H9 (cell line): ENCODE measurements around the gene CHMP4B. TPM values are rescaled to one million over a fixed set of nuclear protein-coding genes. Genes with fewer than 3 reads are reported as not detected.

ENCODE experiments used
- DNase-seq: peaks from one replicate; pipeline ENCODE4 v3.0.0-alpha.2; 2017
- H2AFZ ChIP-seq: one replicate; pipeline ENCODE4 v1.6.1; 2013; ENCODE audit warnings: mild to moderate bottlenecking, low read length, control low read depth, moderate library complexity
- H2AK5ac ChIP-seq: 2 replicates; pipeline ENCODE4 v1.6.1; 2013; ENCODE audit warnings: low read length, control low read depth, mixed read lengths; ENCODE audit not compliant: insufficient read length
- H2BK120ac ChIP-seq: one replicate; pipeline ENCODE4 v1.6.1; 2013; ENCODE audit warnings: low read depth, mild to moderate bottlenecking, low read length, control low read depth, inconsistent platforms; ENCODE audit not compliant: poor library complexity, severe bottlenecking
- H2BK12ac ChIP-seq: 2 replicates; pipeline ENCODE4 v1.6.1; 2013; ENCODE audit warnings: low read length, control low read depth, mixed read lengths, low read depth; ENCODE audit not compliant: insufficient read length
- H2BK15ac ChIP-seq: 2 replicates; pipeline ENCODE4 v1.6.1; 2013; ENCODE audit warnings: low read depth, low read length, control low read depth
- H2BK20ac ChIP-seq: one replicate; pipeline ENCODE4 v1.6.1; 2013; ENCODE audit warnings: low read depth, mild to moderate bottlenecking, low read length, control low read depth, inconsistent platforms; ENCODE audit not compliant: poor library complexity, severe bottlenecking
- H2BK5ac ChIP-seq: 2 replicates; pipeline ENCODE4 v1.6.1; 2013; ENCODE audit warnings: low read length, control low read depth, mixed read lengths; ENCODE audit not compliant: insufficient read length
- H3K14ac ChIP-seq: 2 replicates; pipeline ENCODE4 v1.6.1; 2013; ENCODE audit warnings: low read length, control low read depth; ENCODE audit not compliant: insufficient read depth
- H3K18ac ChIP-seq: 2 replicates; pipeline ENCODE4 v1.6.1; 2013; ENCODE audit warnings: low read depth, mild to moderate bottlenecking, mixed read lengths, low read length, control low read depth; ENCODE audit not compliant: insufficient read length
- H3K23ac ChIP-seq: 2 replicates; pipeline ENCODE4 v1.6.1; 2013; ENCODE audit warnings: low read length, control low read depth, mixed read lengths, low read depth; ENCODE audit not compliant: insufficient read length
- H3K23me2 ChIP-seq: 2 replicates; pipeline ENCODE4 v1.6.1; 2013; ENCODE audit warnings: low read depth, mild to moderate bottlenecking, mixed read lengths, low read length, control low read depth; ENCODE audit not compliant: insufficient read length, poor library complexity, severe bottlenecking
- H3K27ac ChIP-seq: 2 replicates; pipeline ENCODE4 v1.5.1; 2013; ENCODE audit warnings: low read length, control low read depth, mixed read lengths, low read depth; ENCODE audit not compliant: insufficient read length
- H3K27me3 ChIP-seq: 2 replicates; pipeline ENCODE4 v1.6.1; 2013; ENCODE audit warnings: low read length, control low read depth, inconsistent platforms; ENCODE audit not compliant: insufficient read depth
- H3K4ac ChIP-seq: 2 replicates; pipeline ENCODE4 v1.6.1; 2013; ENCODE audit warnings: low read depth, mild to moderate bottlenecking, control low read depth, inconsistent platforms, low read length, moderate library complexity
- H3K4me1 ChIP-seq: 2 replicates; pipeline ENCODE4 v1.6.1; 2013; ENCODE audit warnings: low read length, control low read depth, inconsistent platforms; ENCODE audit not compliant: insufficient read depth
- H3K4me2 ChIP-seq: 2 replicates; pipeline ENCODE4 v1.6.1; 2013; ENCODE audit warnings: low read length, control low read depth, mixed read lengths; ENCODE audit not compliant: insufficient read length, insufficient read depth
- H3K56ac ChIP-seq: 2 replicates; pipeline ENCODE4 v1.6.1; 2013; ENCODE audit warnings: low read depth, mild to moderate bottlenecking, mixed read lengths, low read length, control low read depth; ENCODE audit not compliant: insufficient read length
- H3K79me1 ChIP-seq: 2 replicates; pipeline ENCODE4 v1.6.1; 2013; ENCODE audit warnings: low read depth, mild to moderate bottlenecking, moderate library complexity, low read length, control low read depth, inconsistent platforms; ENCODE audit not compliant: insufficient read depth, poor library complexity, severe bottlenecking
- H3K79me2 ChIP-seq: 2 replicates; pipeline ENCODE4 v1.6.1; 2013; ENCODE audit warnings: low read length, control low read depth, inconsistent platforms; ENCODE audit not compliant: insufficient read depth
- H3K9ac ChIP-seq: 2 replicates; pipeline ENCODE4 v1.6.1; 2013; ENCODE audit warnings: low read length, control low read depth, mixed read lengths; ENCODE audit not compliant: insufficient read length; ENCODE audit errors: extremely low read depth
- H3K9me3 ChIP-seq: one replicate; pipeline ENCODE4 v1.6.1; 2013; ENCODE audit warnings: low read depth, low read length, inconsistent platforms; ENCODE audit not compliant: control insufficient read depth
- H3T11ph ChIP-seq: one replicate; pipeline ENCODE4 v1.6.1; 2013; ENCODE audit warnings: mild to moderate bottlenecking, low read length, control low read depth, inconsistent platforms
- H4K20me1 ChIP-seq: one replicate; pipeline ENCODE4 v1.6.1; 2013; ENCODE audit not compliant: control insufficient read depth, insufficient read length, insufficient read depth
- H4K5ac ChIP-seq: 2 replicates; pipeline ENCODE4 v1.6.1; 2013; ENCODE audit warnings: low read depth, mild to moderate bottlenecking, mixed read lengths, low read length, control low read depth; ENCODE audit not compliant: insufficient read length
- H4K8ac ChIP-seq: replicated peaks from 2 replicates; pipeline ENCODE4 v1.6.1; 2013; ENCODE audit warnings: low read length, control low read depth, mixed read lengths, low read depth; ENCODE audit not compliant: insufficient read length
- H4K91ac ChIP-seq: 2 replicates; pipeline ENCODE4 v1.6.1; 2013; ENCODE audit warnings: low read depth, mild to moderate bottlenecking, moderate library complexity, mixed read lengths, low read length, control low read depth; ENCODE audit not compliant: insufficient read length
- H3K27ac Mint-ChIP-seq, 3 experiments: 2 replicates in 2 of 3; 3 replicates in 1 of 3; pipeline ENCODE4 v1.8.0; 2020 to 2021; ENCODE audit warnings: mixed read lengths in 3 of 3, mild to moderate bottlenecking in 1 of 3, moderate library complexity in 1 of 3
- H3K27me3 Mint-ChIP-seq: 2 replicates; pipeline ENCODE4 v1.8.0; 2021; ENCODE audit warnings: low read depth, mild to moderate bottlenecking, moderate library complexity, mixed read lengths
- H3K36me3 Mint-ChIP-seq, 3 experiments: 2 replicates in 2 of 3; 3 replicates in 1 of 3; pipeline ENCODE4 v1.8.0; 2020 to 2021; ENCODE audit warnings: low read depth in 3 of 3, mixed read lengths in 3 of 3; ENCODE audit not compliant: insufficient read depth in 1 of 3
- H3K4me1 Mint-ChIP-seq, 2 experiments: 2 replicates each; pipeline ENCODE4 v1.8.0; 2020; ENCODE audit warnings: mixed read lengths in 2 of 2
- H3K4me3 Mint-ChIP-seq, 2 experiments: 2 replicates in 1 of 2; 3 replicates in 1 of 2; pipeline ENCODE4 v1.8.0; 2020 to 2021; ENCODE audit warnings: mild to moderate bottlenecking in 2 of 2, mixed read lengths in 2 of 2, moderate library complexity in 1 of 2
- H3K9me3 Mint-ChIP-seq, 2 experiments: 2 replicates in 1 of 2; 3 replicates in 1 of 2; pipeline ENCODE4 v1.8.0; 2020; ENCODE audit warnings: mild to moderate bottlenecking in 2 of 2, mixed read lengths in 2 of 2, moderate library complexity in 1 of 2
- CTCF ChIP-seq: fragments of 200-600 bp; sonication (generic); conservative IDR thresholded peaks from 3 replicates; pipeline ENCODE4 v1.8.0; 2021; ENCODE audit warnings: antibody characterized with exemption, mild to moderate bottlenecking
- WGBS: extraction: QIAGEN DNeasy Blood & Tissue Kit; methylation state at CpG from one replicate; pipeline ENCODE4 v1.1.7; 2013; ENCODE audit warnings: missing lambda C conversion rate, low lambda C conversion rate, mixed read lengths; ENCODE audit not compliant: insufficient read length; ENCODE audit errors: extremely low coverage; 5-methylcytosine and 5-hydroxymethylcytosine counted together
- total RNA-seq: library from RNA; stranded (reverse); gene quantifications from 2 replicates; pipeline ENCODE4 v1.2.1, GENCODE V29; 2021

Gene CHMP4B
- total RNA-seq, 1 experiment from 2014 or later, result 94.9 TPM

GRCh38 chr20:33875055-33875454, 63.9 kb downstream of the CHMP4B start:
- Histone ChIP-seq H3T11ph (no peak overlapping the region), H3K79me2 (no peaks in the 10 kb centered on the region), H2BK20ac (no peak overlapping the region), H4K5ac (no peak overlapping the region), H2AFZ (no peak overlapping the region), H3K14ac (no peak overlapping the region), H3K23ac (no peak overlapping the region), H2BK15ac (no peak overlapping the region), H3K27ac (no peak overlapping the region), H3K4me1 (no peaks in the 10 kb centered on the region), H3K56ac (no peak overlapping the region), H3K9ac (no peak overlapping the region), H3K18ac (no peak overlapping the region), H3K79me1 (no peaks in the 10 kb centered on the region), H4K20me1 (no peaks in the 10 kb centered on the region), H2BK12ac (no peak overlapping the region), H3K27me3 (no peaks in the 10 kb centered on the region), H2BK120ac (no peak overlapping the region), H3K4ac (no peak overlapping the region), H3K4me2 (no peak overlapping the region), H2BK5ac (no peak overlapping the region), H3K23me2 (no peaks in the 10 kb centered on the region), H4K91ac (no peak overlapping the region), H3K9me3 (no peaks in the 10 kb centered on the region), H4K8ac (no peak overlapping the region), H2AK5ac (no peak overlapping the region)
- H3K4me1 Mint-ChIP-seq, result peaks cover 8 to 9% of the 10 kb centered on the region in 2 experiments
- peak overlapping the region in 1 of 2 experiments; percentile 46; a peak in 1 of 5 replicates for H3K4me3 Mint-ChIP-seq
- WGBS, result no CpG with 5 or more reads among the region's 7 CpGs
- DNase-seq, result no peak
- H3K27me3 Mint-ChIP-seq, result peaks cover 3% of the 10 kb centered on the region; the same call in 1 of the 2 replicates
- H3K36me3 Mint-ChIP-seq, result peaks cover 2 to 8% (median 7%) of the 10 kb centered on the region in 3 experiments; a peak in 4 of 7 replicates
- no peak for TF ChIP-seq CTCF
- H3K27ac Mint-ChIP-seq, result 0 out of 7 replicates have a peak overlapping the region, but pooled peaks of 1 of the 3 experiments have one; percentile 12
- H3K9me3 Mint-ChIP-seq, result peaks cover 10 to 16% of the 10 kb centered on the region in 2 experiments; a peak in 4 of 5 replicates
